GM20431 (cell line): Measurements from ENCODE around the gene KDM7A.

Source experiments
- in situ Hi-C: fragments of 300-500 bp; cut with MseI, MboI; formaldehyde crosslinking; loops from one replicate; pipeline ENCODE4 v1.15.0; 2020; ENCODE audit warnings: low sequenced_read_pairs; ENCODE audit not compliant: unreplicated experiment

KDM7A gene

GRCh38 chr7:140036224-140036962, 140.4 kb downstream of the KDM7A start:
- in situ Hi-C loops: no loop called here

- in situ Hi-C loops: no loop called here
These were observed 141.2 kb downstream of the KDM7A start for GRCh38 chr7:140035400-140036223.
